COLO668 (cell line): ENCODE results near the gene CDHR4.
"Not testable (repeated sequence)": the region's sequence is repeated elsewhere in the genome, so short reads cannot be mapped to it uniquely, and the experiment has no call there.

ENCODE experiments used
- DNase-seq: peaks from one replicate; lab custom pipeline; 2025; ENCODE audit not compliant: unreplicated experiment; lab: John Stamatoyannopoulos, UW

Gene CDHR4, protein sequence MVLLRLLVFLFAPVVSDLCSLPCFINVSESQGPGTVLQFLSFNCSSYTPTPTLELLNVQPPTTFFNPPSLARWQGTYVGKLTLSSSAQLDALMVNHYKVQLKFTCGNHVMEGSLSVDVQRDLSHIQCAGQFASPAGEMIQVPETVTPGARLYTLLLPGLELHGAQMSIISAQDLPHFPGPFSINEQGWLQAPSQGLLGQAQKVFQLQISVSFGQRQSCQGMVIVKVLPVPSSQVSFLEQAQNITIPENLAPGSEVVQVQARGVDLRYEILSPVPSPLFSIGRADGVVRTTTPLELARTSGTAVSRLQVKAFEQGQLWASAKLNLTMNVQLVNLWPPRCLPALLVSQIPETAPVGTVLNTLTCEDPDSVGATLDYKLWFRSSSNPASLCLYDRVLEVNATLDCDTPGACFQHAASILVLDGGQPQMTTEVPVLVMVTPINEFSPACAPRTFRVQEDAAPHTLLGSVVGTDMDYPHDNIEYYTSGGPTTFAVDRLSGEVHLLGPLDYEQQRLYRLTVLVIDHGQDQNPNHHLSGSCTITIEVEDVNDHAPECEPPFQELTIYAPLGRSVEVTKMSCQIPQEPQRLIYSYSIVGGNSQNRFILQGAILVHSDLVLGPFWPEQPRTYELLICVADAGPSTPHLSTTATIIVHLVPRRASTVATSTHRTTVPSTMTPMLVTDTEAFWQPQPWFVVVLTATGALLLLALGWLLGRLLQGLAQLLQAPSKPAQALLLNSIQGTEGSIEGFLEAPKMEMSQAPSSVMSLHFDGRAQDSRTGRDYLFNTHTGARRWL

DNA sequence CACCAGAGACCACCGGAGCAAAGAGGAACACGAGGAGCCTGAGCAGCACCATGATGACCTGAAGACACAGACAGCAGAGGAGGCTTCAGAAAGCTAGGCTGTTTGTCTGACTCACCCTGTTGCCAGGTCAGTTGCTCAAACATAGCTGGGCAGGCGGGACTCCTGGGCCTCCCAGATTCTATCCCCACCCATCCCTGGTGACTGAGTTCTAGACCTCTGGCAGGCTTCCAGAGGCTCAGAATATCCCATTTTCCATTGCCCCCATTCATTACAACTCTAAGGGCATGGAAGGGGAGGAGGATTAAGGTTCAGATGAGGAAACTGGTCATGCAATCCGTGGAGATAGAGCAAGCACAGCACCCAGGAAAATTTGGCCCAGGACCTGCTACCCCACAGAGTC, at the start of gene CDHR4:
Gene CDHR4 (minus strand): TSS at position 113 of the 400 bp plus-strand sequence. CDS start 61 bp downstream, at position 52.
- DNase-seq, result no peak

DNA sequence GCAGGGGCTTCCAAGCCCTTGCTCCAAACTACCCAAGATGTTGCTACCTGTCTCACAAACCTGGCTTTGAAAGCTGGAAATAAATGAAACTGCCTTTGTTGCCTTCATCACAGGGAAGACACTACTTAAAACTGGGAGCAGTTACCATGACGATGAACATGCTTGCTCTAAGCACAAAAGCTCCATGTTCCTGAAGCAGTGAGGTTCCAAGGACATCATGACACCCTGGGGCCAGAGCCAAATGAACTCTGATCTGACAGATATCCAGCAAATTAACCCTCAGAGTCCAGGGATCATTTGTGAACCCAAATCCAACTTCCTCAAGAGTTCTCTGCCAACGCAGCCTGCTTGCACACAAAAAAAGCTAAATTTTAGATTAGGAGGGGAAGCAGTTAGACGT, 46.0 kb upstream of the CDHR4 start:
- no peak for DNase-seq

DNA sequence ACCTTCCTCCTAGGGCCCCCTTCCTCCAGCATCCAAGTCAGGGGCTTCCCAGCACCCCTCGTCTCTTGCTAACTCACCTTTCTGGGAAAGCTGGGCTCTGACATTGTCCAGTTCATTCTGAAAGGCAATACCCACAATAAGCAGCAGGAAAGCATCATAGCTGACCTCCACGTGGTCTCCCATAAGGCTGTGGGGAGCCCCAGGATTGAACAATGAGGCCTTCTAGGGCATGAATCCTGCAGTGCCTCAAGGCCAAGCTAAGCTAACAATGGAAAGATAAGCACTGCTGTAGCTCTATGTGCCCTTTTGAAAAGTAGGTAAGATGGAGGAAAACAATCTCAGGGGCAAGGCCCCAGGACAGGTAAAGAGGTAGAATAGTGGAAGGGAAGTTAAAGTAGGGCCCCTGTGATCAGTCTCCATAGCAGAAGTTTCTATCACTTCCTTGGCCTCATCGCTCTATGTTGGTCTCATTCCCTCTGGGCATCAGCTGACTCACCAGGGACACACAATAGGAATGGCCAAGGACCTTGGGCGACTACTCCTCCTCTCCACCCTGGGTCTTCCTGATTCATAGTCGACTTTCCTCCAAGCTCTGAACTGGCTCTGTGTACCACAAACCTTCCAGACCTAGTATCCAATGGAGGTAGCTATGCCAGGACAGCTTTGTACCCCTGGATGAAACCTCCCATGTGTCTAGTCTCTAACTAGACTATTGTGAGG, 45.0 kb upstream of the CDHR4 start:
- no peak for DNase-seq

DNA sequence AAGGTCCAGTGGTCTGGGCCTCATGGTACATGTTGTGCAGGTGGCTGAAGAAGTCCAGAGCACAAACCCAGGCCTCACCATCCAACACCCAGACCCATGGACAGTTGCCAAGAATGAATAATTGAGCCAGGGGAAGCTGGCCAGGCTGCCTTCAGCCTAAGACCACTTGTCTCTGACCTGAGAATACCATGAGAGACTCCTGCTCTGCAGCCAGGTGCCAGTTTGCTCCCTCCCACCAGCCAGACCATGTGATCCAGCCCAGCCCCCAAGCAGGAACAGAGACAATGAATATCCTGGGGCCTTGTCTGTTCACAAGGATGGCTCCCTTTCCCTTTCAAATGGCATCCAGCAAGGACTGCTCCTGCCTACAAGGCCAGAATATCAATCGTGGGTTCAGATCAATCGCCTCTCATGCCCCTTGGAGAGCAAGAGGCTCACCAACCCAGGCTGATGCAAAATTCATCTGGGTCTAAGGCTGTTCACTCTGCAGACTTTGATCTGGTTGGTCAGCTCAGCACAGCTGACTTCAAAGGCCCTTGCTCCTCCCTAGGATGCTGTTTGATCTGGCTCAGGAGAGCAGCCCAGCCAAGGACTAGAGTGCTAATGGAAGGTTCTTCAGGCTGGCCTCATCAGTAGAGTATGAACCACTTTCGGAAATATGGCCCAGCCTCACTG, 43.3 kb upstream of the CDHR4 start:
- no peak for DNase-seq

DNA sequence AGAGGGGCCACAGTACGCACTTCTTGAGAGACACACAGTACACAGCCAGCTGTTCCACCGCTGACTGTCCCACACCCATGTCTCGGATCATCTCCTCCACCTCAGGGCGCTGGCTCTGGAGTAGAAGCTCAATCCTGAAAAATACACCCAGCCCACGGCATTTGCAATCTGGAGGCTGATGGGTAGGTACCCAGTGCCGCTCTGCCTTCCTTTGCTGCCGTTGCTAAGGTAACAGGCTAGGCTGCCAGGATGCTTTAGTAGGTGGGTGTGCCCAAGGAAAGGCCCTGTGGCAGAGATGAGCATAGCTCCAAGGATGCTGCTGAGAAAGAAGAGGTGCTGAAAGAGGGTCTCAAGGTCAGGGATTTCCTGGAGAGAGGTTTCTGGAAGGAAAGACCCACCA, 42.1 kb upstream of the CDHR4 start:
- DNase-seq, result no peak

DNA sequence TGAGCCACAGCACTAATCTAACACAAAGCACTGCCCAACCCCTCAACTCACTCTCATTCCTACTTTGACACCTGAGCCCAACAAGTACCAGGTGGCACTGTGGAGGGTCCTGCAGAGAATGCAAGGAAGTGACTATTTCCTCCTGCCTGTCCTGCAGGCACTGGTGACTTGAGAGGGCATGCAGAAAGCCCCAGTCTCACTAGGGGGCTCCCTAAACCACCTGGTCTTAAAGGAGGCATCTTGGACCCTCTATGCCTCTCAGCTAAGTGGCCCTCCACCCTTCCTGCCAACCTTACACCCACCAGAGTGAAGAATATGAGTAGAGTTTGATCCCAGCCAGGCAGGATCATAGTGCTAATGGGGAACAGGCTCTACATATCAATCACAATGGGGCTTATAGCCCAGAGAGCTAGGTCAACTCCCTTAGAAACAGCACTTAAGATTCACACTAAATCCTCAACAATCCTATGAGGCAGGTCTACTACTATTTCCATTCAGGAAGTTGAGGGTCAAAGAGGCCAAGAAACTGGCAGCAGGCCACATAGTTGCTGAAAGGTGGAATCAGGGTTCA, 41.5 kb upstream of the CDHR4 start:
- peak; percentile 3 for DNase-seq

GRCh38 chr3:49840388-49840787, 40.7 kb upstream of the CDHR4 start:
- DNase-seq, result no peak

- DNase-seq, result peak; percentile 60
These were observed 39.6 kb upstream of the CDHR4 start for GRCh38 chr3:49839193-49839809.

GRCh38 chr3:49831341-49831740, 31.7 kb upstream of the CDHR4 start:
- DNase-seq, result no peak

- no peak for DNase-seq
These were observed 26.3 kb upstream of the CDHR4 start for GRCh38 chr3:49826016-49826415.

DNA sequence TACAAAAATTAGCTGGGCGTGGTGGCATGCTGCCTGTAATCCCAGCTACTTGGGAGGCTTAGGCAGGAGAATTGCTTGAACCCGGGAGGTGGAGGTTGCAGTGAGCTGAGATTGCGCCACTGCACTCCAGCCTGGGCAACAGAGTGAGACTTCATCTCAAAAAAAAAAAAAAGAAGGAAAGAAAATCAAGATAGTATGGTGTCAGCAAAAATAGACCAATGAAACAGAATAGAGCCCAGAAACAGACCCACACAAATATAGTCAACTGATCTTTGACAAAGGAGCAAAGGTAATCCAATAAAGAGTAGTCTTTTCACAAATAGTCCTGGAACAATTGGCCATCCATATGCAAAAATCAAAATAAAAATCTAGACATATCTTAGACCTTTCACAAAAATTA, 23.5 kb upstream of the CDHR4 start:
- DNase-seq, result not testable (repeated sequence)

GRCh38 chr3:49813497-49814174, 14.0 kb upstream of the CDHR4 start, which contains the start of gene UBA7:
Gene UBA7 (minus strand): TSS chr3:49813953. CDS start chr3:49813787, 166 bp downstream.
- peak; percentile 3 for DNase-seq

GRCh38 chr3:49812916-49813496, 13.3 kb upstream of the CDHR4 start:
- no peak for DNase-seq

DNA sequence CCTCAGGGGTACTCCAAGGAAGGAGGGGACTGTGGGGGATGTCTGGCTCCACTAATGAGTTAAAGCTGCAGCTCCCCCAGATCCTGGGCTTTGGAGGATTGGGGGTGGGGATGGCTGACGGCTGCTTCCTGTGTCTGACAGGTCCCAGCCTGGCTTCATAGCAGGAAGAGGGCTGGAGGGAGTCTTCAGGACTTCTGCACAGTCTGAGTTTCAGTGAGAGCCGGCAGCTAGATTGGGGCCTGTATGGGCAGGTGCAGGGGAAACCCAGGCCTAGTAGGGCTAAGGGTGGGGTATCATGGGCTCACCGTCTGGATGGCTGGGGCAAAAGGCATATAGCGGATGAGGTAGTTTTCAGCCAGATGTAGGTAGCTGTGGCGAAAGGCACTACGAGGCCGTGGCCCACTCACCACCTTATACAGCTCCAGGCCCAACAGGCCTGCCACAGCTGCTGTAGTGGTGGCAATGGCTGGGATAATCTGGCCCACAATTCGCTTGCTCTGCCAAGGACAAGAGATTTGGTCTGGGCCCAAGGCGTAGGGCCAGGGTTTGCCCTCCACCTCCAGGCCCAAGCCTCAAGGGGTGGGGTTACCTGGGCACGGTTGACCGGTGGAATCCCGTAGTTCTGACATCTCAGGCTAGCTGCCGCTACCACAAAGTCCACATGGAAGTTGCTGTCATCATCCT, 7.9 kb upstream of the CDHR4 start:
- DNase-seq, result no peak

GRCh38 chr3:49806850-49807249, 7.2 kb upstream of the CDHR4 start:
- no peak for DNase-seq

DNA sequence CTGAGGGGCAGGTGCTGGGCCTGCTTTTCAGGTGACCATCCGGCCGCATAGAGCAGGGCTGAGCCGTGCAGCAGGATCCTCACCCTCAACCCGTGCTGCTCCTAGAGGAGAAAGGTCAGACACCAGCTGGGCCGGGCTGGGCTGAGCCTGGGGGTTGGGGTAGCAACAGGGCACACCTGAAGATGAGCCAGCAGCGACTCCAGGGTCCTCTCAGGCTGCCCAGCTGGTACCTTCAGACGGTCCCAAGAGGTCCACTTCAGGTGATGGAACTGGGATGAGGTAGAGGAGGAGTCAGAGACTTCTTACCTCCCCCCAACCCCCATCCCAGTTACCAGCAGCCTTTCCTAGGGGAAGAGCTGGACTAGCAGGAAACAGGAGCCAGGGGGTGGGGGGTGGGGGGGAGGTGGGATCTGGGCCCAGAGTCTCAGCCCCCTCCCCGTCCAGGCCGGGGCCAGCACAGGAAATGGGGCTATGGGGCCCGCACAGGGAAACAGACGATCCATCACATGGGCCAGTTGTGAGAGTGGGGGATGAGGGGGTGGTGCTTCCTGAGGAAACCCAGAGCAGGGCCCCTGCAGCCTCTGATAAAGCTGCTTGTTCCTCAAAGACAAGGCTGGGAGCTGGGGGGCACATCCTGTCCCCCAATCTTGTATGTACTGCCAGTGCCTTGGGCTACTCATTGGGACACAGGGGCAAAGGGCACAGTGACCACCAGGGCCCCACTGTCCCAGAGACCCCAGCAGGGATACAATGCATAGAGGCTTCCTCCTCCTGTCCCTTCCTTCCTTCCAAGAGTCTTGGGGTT, 6.4 kb upstream of the CDHR4 start:
- no peak for DNase-seq

- DNase-seq, result peak; percentile 5
These were observed 5.7 kb upstream of the CDHR4 start for GRCh38 chr3:49805367-49805782.
